Mucosa of rectum (tissue), 2 donors: ENCODE data around the gene PHF21B.

Source experiments
- H3K27ac ChIP-seq, 2 donors: one replicate each; pipeline ENCODE4 v1.7.0; 2013; ENCODE audit warnings: inconsistent platforms in 2 of 2, low read depth in 2 of 2, low read length in 2 of 2
- H3K27me3 ChIP-seq, 2 donors: one replicate each; pipeline ENCODE4 v1.7.0; 2013; ENCODE audit warnings: low read length in 2 of 2; ENCODE audit not compliant: control insufficient read depth in 2 of 2, insufficient read depth in 2 of 2
- H3K36me3 ChIP-seq, 2 donors: one replicate each; pipeline ENCODE4 v1.7.0; 2013; ENCODE audit warnings: low read length in 2 of 2; ENCODE audit not compliant: control insufficient read depth in 2 of 2, insufficient read depth in 2 of 2
- H3K4me1 ChIP-seq, 2 donors: one replicate each; pipeline ENCODE4 v1.7.0; 2013; ENCODE audit warnings: low read length in 2 of 2, mild to moderate bottlenecking in 1 of 2; ENCODE audit not compliant: control insufficient read depth in 2 of 2, insufficient read depth in 2 of 2
- H3K4me3 ChIP-seq, 2 donors: one replicate each; pipeline ENCODE4 v1.7.0; 2013; ENCODE audit warnings: low read length in 2 of 2
- H3K9ac ChIP-seq, 2 donors: one replicate each; pipeline ENCODE4 v1.7.0; 2013; ENCODE audit warnings: low read length in 2 of 2, low read depth in 1 of 2, mild to moderate bottlenecking in 1 of 2
- H3K9me3 ChIP-seq, 2 donors: one replicate each; pipeline ENCODE4 v1.7.0; 2013; ENCODE audit warnings: low read length in 2 of 2; ENCODE audit not compliant: control insufficient read depth in 2 of 2
- donor health status: healthy.
- donor health status: Normal muscosa, but diverticular disease.

The PHF21B gene

GRCh38 chr22:45006111-45006963, 3.5 kb downstream of the PHF21B start:
- H3K9me3 ChIP-seq = no peaks in the 10 kb centered on the region
- no peak overlapping the region for H3K27ac ChIP-seq
- peaks cover 3 to 4% of the 10 kb centered on the region in 2 donors for H3K4me1 ChIP-seq
- H3K36me3 ChIP-seq = no peaks in the 10 kb centered on the region
- H3K27me3 ChIP-seq = peaks cover 23 to 29% of the 10 kb centered on the region in 2 donors
- no peak overlapping the region for H3K9ac ChIP-seq
- H3K4me3 ChIP-seq = no peak overlapping the region

DNA sequence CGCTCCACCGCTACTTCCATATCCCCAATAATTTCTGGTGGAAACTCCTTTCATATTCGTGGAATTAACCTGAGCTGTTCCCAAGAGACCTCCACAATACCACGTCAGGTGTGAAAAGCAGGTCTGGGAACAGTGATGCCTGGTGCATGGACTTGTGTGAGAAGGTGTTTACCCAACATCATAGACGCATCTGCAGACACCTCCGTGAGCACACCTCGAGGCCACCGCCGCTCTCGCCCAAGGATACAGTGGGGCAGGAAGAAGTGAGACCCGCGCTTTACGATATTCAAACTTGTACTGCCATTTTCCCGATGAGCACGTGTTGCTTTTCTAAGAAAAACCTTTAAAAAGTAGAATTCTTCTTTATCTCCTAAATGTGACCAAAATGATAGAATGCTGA, 8.2 kb downstream of the PHF21B start:
- H3K4me3 ChIP-seq = no peak overlapping the region
- no peaks in the 10 kb centered on the region for H3K9me3 ChIP-seq
- no peak overlapping the region for H3K9ac ChIP-seq
- H3K36me3 ChIP-seq = no peaks in the 10 kb centered on the region
- no peaks in the 10 kb centered on the region for H3K4me1 ChIP-seq
- H3K27ac ChIP-seq = no peak overlapping the region
- H3K27me3 ChIP-seq = peaks cover 15 to 19% of the 10 kb centered on the region in 2 donors

DNA sequence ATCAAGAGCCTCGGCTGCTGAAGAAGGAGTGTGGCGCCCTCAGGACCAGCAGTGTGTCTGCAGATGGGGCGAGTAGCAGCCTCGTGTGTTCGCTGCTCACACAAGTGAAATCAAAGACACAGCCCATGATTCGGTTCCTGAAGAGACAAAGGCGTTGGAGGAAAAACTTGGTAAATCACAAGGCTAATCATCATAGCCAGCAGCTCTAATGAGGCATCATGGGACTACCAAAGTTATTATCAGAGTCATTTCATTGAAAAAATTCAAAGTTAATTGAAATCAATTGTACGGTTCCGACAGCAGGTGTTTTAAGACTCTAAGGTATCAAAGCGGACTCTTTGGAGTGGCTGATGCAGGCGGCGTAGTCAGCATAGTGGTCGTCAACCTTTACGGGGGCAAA, 9.5 kb downstream of the PHF21B start:
- H3K9me3 ChIP-seq = no peaks in the 10 kb centered on the region
- H3K4me1 ChIP-seq = no peaks in the 10 kb centered on the region
- H3K27me3 ChIP-seq = peaks cover 14 to 16% of the 10 kb centered on the region in 2 donors

DNA sequence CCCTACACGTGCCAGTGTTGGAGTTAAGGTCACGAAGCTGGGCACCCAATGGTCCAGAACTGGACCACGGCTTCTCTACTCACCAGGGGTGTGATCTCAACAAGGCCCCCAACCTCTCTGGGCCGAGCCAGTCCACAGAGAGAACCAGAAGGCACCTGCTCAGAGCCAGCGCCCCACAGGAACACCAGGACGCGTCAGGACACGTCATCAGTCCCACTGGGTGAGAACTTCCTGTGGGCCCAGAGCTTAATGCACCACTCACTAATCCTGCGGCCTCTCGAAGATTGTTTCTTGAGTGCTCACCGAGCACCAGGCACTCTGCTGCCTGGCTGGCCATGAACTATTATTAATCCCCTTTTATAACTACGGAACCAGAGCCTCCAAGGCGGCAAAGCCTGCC, 10.1 kb downstream of the PHF21B start:
- no peaks in the 10 kb centered on the region for H3K36me3 ChIP-seq
- no peaks in the 10 kb centered on the region for H3K9me3 ChIP-seq
- H3K27me3 ChIP-seq = peaks cover 8 to 10% of the 10 kb centered on the region in 2 donors
- no peak overlapping the region for H3K4me3 ChIP-seq
- no peak overlapping the region for H3K27ac ChIP-seq
- no peaks in the 10 kb centered on the region for H3K4me1 ChIP-seq
- no peak overlapping the region for H3K9ac ChIP-seq

More for the DNA sequence above, 9.5 kb downstream of the PHF21B start:
- H3K27ac ChIP-seq = no peak overlapping the region
- no peaks in the 10 kb centered on the region for H3K36me3 ChIP-seq
- no peak overlapping the region for H3K9ac ChIP-seq
- no peak overlapping the region for H3K4me3 ChIP-seq

- Histone ChIP-seq H3K4me1 (no peaks in the 10 kb centered on the region), H3K27me3 (peaks cover 5 to 6% of the 10 kb centered on the region in 2 donors), H3K9ac (no peak overlapping the region), H3K36me3 (no peaks in the 10 kb centered on the region), H3K27ac (no peak overlapping the region), H3K9me3 (no peaks in the 10 kb centered on the region), H3K4me3 (no peak overlapping the region)
Measured at GRCh38 chr22:44999231-44999630, 10.6 kb downstream of the PHF21B start.

DNA sequence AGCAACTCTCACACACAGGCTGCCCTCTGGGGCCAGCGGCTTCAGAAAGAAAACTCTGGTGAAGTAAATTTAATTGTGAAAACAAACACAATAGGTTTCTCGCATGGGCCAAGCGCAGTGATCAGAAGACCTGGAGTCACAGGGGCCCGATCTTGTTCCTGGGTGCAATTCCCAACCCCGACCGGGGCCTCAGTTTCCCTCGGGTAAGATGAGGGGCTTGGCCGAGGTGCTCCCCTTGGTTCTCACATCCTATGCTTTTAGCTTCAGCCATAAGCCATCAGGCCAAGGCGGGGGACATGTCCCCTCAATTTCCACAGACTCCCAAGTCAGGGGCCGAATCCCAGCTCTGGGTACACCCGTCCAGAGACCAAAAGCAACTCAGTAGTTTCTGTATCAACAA, 11.5 kb downstream of the PHF21B start:
- H3K4me3 ChIP-seq = no peak overlapping the region
- no peak overlapping the region for H3K27ac ChIP-seq
- H3K9me3 ChIP-seq = no peaks in the 10 kb centered on the region
- H3K27me3 ChIP-seq = peaks cover 4% of the 10 kb centered on the region in 2 donors
- no peaks in the 10 kb centered on the region for H3K4me1 ChIP-seq
- no peak overlapping the region for H3K9ac ChIP-seq
- no peaks in the 10 kb centered on the region for H3K36me3 ChIP-seq

DNA sequence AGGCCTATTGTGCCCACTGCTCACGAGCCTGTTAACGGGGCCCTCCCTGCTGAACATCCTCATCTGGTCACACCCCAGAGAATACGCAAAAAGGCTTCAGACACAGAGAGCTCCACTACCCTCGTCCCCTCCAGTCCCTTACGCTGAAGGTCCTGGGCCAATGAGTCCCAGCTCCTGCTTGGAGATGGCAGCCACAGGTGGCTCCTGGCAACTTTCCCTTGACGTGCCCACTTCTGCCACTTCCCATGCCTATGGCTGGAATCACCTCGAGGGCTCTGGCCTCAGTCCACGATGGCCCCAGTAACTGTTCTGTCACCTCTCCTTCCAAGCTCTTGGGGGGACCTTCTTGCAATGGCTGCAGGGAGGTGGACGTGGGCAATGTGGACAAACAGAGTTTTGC, 12.7 kb downstream of the PHF21B start:
- H3K9me3 ChIP-seq = no peaks in the 10 kb centered on the region
- no peaks in the 10 kb centered on the region for H3K36me3 ChIP-seq
- no peak overlapping the region for H3K27ac ChIP-seq
- H3K4me3 ChIP-seq = no peak overlapping the region
- H3K9ac ChIP-seq = no peak overlapping the region
- peaks cover 4% of the 10 kb centered on the region in 2 donors for H3K27me3 ChIP-seq
- no peaks in the 10 kb centered on the region for H3K4me1 ChIP-seq

- no peaks in the 10 kb centered on the region for H3K4me1 ChIP-seq
- H3K4me3 ChIP-seq = no peak overlapping the region
- H3K9me3 ChIP-seq = no peaks in the 10 kb centered on the region
- no peaks in the 10 kb centered on the region for H3K36me3 ChIP-seq
- H3K9ac ChIP-seq = no peak overlapping the region
- no peak overlapping the region for H3K27ac ChIP-seq
- peaks cover 4% of the 10 kb centered on the region in 2 donors for H3K27me3 ChIP-seq
Measured at GRCh38 chr22:44996648-44997047, 13.2 kb downstream of the PHF21B start.

DNA sequence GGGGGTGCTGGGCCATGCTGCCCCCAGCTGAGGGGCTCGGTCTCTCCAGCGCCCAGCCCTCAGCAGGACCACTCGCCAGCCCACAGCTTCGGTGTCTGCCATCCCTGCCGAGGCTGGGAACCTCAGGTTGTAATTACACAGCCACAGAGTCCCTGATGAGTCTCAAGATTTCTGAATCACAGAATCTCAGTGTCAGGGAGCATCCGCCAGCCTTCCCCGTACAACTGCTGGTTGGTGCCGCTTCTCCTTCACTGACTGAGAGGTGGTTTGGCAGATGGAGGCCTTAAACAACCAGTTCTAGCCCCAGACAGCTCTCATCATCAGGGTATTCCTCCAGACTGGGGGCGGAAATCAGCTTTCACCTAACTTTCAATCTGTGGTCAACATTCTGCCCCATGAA, 13.7 kb downstream of the PHF21B start:
- Histone ChIP-seq H3K27me3 (peaks cover 4% of the 10 kb centered on the region in 2 donors), H3K9me3 (no peaks in the 10 kb centered on the region), H3K9ac (no peak overlapping the region), H3K4me3 (no peak overlapping the region), H3K27ac (no peak overlapping the region), H3K36me3 (no peaks in the 10 kb centered on the region), H3K4me1 (no peaks in the 10 kb centered on the region)

- Histone ChIP-seq H3K9me3 (no peaks in the 10 kb centered on the region), H3K4me3 (no peak overlapping the region), H3K4me1 (no peaks in the 10 kb centered on the region), H3K27me3 (peaks cover 4% of the 10 kb centered on the region in 2 donors), H3K27ac (no peak overlapping the region), H3K9ac (no peak overlapping the region), H3K36me3 (no peaks in the 10 kb centered on the region)
Measured at GRCh38 chr22:44995715-44996114, 14.1 kb downstream of the PHF21B start.
